ENCODE measurements around the gene LRRTM1.

LRRTM1 gene

DNA sequence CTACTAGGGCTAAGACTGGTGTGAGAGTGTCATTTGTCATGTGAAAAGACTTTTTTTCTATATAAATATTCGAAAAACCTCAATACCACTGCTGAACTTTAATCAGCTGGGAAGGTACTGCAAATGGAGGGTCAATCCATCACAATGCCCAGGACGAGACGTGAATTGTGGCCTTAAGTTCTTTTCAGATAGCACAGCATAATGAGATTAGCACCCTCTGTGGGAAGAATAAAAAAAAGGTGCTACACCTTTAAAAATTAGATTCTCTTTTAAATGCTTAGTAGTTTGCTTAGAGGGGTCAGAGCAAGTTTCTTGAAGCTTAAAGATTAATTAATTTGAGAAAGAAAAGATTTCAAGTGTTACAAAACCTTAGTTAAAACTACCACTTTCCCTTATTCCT, 5.6 kb downstream of the LRRTM1 start:
- Histone ChIP-seq H3K9me3 (ENCODE audit: control insufficient read depth, insufficient read depth, low read length) (peaks cover 13% of the 10 kb centered on the region; the same call in 1 of the 2 replicates), H3K4me3 (ENCODE audit: low read length) (no peak overlapping the region), H3K27me3 (ENCODE audit: control insufficient read depth, low read length) (no peaks in the 10 kb centered on the region), H3F3A (ENCODE audit: control insufficient read depth, insufficient read depth) (no peaks in the 10 kb centered on the region), H3K36me3 (ENCODE audit: control insufficient read depth, low read length) (no peaks in the 10 kb centered on the region), H3K4me2 (ENCODE audit: low read length) (no peak overlapping the region), H4K20me1 (ENCODE audit: control insufficient read depth, insufficient read depth, low read depth, low read length) (no peaks in the 10 kb centered on the region), H3K27ac (ENCODE audit: low read depth, low read length) (no peak overlapping the region), H3K4me1 (ENCODE audit: control insufficient read depth, low read length) (no peaks in the 10 kb centered on the region), H3K79me2 (ENCODE audit: control insufficient read depth, low read length) (no peaks in the 10 kb centered on the region), H3K9me2 (replicated peaks; ENCODE audit: control insufficient read depth, low read length) (no peaks in the 10 kb centered on the region)
- no peak for TF ChIP-seq EZH2phosphoT487 (IDR thresholded peaks at IDR 0.05; ENCODE audit: borderline replicate concordance, low read length)
- TF ChIP-seq, protein P1, sequence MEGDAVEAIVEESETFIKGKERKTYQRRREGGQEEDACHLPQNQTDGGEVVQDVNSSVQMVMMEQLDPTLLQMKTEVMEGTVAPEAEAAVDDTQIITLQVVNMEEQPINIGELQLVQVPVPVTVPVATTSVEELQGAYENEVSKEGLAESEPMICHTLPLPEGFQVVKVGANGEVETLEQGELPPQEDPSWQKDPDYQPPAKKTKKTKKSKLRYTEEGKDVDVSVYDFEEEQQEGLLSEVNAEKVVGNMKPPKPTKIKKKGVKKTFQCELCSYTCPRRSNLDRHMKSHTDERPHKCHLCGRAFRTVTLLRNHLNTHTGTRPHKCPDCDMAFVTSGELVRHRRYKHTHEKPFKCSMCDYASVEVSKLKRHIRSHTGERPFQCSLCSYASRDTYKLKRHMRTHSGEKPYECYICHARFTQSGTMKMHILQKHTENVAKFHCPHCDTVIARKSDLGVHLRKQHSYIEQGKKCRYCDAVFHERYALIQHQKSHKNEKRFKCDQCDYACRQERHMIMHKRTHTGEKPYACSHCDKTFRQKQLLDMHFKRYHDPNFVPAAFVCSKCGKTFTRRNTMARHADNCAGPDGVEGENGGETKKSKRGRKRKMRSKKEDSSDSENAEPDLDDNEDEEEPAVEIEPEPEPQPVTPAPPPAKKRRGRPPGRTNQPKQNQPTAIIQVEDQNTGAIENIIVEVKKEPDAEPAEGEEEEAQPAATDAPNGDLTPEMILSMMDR (IDR thresholded peaks at IDR 0.05; ENCODE audit: low read depth, low read length, poor library complexity, severe bottlenecking) = no peak

DNA sequence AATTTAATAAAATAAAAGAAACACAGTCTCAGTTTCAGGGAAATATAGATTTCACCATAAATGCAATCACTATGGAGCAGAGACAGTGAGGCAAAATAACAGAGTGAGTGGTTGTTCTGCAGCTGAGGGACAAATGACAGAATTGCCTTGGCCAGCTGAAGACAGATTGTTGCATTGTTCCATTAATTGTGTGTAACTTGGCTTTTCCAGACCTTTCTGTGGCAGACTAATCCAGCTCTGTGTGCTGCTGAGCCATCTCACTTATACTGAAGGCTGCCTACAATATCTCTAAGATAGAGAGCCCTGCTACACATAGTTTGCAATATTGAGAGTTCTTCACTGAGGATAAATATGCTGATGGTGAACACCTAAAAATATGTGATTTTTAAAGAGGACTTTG, 11.5 kb downstream of the LRRTM1 start:
- Histone ChIP-seq H3K79me2 (ENCODE audit: control insufficient read depth, low read length) (no peaks in the 10 kb centered on the region), H3K9me2 (replicated peaks; ENCODE audit: control insufficient read depth, low read length) (no peaks in the 10 kb centered on the region), H3K4me2 (ENCODE audit: low read length) (no peak overlapping the region), H3K4me3 (ENCODE audit: low read length) (no peak overlapping the region), H3K9me3 (ENCODE audit: control insufficient read depth, insufficient read depth, low read length) (no peaks in the 10 kb centered on the region), H4K20me1 (ENCODE audit: control insufficient read depth, insufficient read depth, low read depth, low read length) (no peaks in the 10 kb centered on the region), H3K4me1 (ENCODE audit: control insufficient read depth, low read length) (no peaks in the 10 kb centered on the region), H3K27me3 (ENCODE audit: control insufficient read depth, low read length) (no peaks in the 10 kb centered on the region), H3F3A (ENCODE audit: control insufficient read depth, insufficient read depth) (no peaks in the 10 kb centered on the region), H3K36me3 (ENCODE audit: control insufficient read depth, low read length) (no peaks in the 10 kb centered on the region), H3K27ac (ENCODE audit: low read depth, low read length) (no peak overlapping the region)
- TF ChIP-seq, protein P1 (IDR thresholded peaks at IDR 0.05; ENCODE audit: low read depth, low read length, poor library complexity, severe bottlenecking) = no peak
- no peak for TF ChIP-seq EZH2phosphoT487 (IDR thresholded peaks at IDR 0.05; ENCODE audit: borderline replicate concordance, low read length)

DNA sequence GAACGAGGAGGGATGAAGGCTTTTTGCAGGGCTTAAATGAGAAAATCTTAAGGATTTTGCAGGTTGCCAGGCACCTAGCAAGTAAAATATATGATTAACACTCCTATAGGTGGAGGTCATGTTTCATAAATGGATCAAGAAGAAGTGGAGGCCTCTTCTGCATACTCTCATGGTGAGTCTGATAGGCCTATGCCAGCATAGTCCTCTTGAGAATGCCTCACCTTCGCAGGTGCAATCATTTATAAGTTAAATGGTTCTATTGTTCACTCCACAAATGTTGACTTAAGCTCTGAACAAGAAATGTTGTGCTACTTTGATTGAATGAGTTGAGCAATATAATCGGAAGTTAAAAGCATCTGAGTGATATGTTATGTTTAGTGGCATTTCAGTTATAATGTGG, 12.1 kb downstream of the LRRTM1 start:
- Histone ChIP-seq H4K20me1 (ENCODE audit: control insufficient read depth, insufficient read depth, low read depth, low read length) (no peaks in the 10 kb centered on the region), H3K36me3 (ENCODE audit: control insufficient read depth, low read length) (no peaks in the 10 kb centered on the region), H3F3A (ENCODE audit: control insufficient read depth, insufficient read depth) (no peaks in the 10 kb centered on the region), H3K27ac (ENCODE audit: low read depth, low read length) (no peak overlapping the region), H3K4me3 (ENCODE audit: low read length) (no peak overlapping the region), H3K4me2 (ENCODE audit: low read length) (no peak overlapping the region), H3K4me1 (ENCODE audit: control insufficient read depth, low read length) (no peaks in the 10 kb centered on the region), H3K79me2 (ENCODE audit: control insufficient read depth, low read length) (no peaks in the 10 kb centered on the region), H3K27me3 (ENCODE audit: control insufficient read depth, low read length) (no peaks in the 10 kb centered on the region), H3K9me3 (ENCODE audit: control insufficient read depth, insufficient read depth, low read length) (no peaks in the 10 kb centered on the region), H3K9me2 (replicated peaks; ENCODE audit: control insufficient read depth, low read length) (no peaks in the 10 kb centered on the region)
- no peak for TF ChIP-seq EZH2phosphoT487 (IDR thresholded peaks at IDR 0.05; ENCODE audit: borderline replicate concordance, low read length)
- TF ChIP-seq, protein P1 (IDR thresholded peaks at IDR 0.05; ENCODE audit: low read depth, low read length, poor library complexity, severe bottlenecking) = no peak

DNA sequence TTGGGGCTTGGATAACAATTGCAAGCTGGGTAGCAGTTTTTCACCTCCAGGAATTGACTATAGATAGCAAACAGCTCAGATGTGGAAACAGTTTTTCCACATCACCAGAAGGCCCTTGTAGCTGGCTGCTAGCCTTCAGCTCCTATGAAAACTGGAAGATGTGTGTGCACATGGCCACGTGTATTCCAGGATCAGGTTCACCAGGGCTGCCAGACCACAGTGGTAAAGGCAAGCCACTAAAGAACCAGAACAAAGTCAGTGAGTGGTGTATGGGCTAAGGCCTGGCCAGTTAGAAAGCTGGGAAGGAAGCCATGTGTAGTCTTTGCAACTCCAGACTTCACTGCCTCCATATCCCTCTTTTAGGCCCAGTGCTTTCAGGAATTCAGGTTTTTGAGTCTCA, 12.9 kb downstream of the LRRTM1 start:
- no peak for TF ChIP-seq EZH2phosphoT487 (IDR thresholded peaks at IDR 0.05; ENCODE audit: borderline replicate concordance, low read length)
- TF ChIP-seq, protein P1 (IDR thresholded peaks at IDR 0.05; ENCODE audit: low read depth, low read length, poor library complexity, severe bottlenecking) = no peak
- Histone ChIP-seq H3K4me3 (ENCODE audit: low read length) (no peak overlapping the region), H3K27me3 (ENCODE audit: control insufficient read depth, low read length) (no peaks in the 10 kb centered on the region)

More for the DNA sequence above, 12.9 kb downstream of the LRRTM1 start:
- H3K4me1 ChIP-seq (ENCODE audit: control insufficient read depth, low read length) = no peaks in the 10 kb centered on the region
- H3K9me2 ChIP-seq (replicated peaks; ENCODE audit: control insufficient read depth, low read length) = no peaks in the 10 kb centered on the region
- H3K79me2 ChIP-seq (ENCODE audit: control insufficient read depth, low read length) = no peaks in the 10 kb centered on the region
- H3F3A ChIP-seq (ENCODE audit: control insufficient read depth, insufficient read depth) = no peaks in the 10 kb centered on the region
- no peaks in the 10 kb centered on the region for H3K9me3 ChIP-seq (ENCODE audit: control insufficient read depth, insufficient read depth, low read length)
- no peaks in the 10 kb centered on the region for H3K36me3 ChIP-seq (ENCODE audit: control insufficient read depth, low read length)
- no peak overlapping the region for H3K4me2 ChIP-seq (ENCODE audit: low read length)
- H3K27ac ChIP-seq (ENCODE audit: low read depth, low read length) = no peak overlapping the region
- no peaks in the 10 kb centered on the region for H4K20me1 ChIP-seq (ENCODE audit: control insufficient read depth, insufficient read depth, low read depth, low read length)
